ENCODE data around the gene EIF4E2.
"Not testable (repeated sequence)": the region's sequence is repeated elsewhere in the genome, so short reads cannot be mapped to it uniquely, and the experiment has no call there.

EIF4E2 gene

GRCh38 chr2:232570481-232570880, 20.0 kb downstream of the EIF4E2 start:
- not testable (repeated sequence) for DNase-seq

DNA sequence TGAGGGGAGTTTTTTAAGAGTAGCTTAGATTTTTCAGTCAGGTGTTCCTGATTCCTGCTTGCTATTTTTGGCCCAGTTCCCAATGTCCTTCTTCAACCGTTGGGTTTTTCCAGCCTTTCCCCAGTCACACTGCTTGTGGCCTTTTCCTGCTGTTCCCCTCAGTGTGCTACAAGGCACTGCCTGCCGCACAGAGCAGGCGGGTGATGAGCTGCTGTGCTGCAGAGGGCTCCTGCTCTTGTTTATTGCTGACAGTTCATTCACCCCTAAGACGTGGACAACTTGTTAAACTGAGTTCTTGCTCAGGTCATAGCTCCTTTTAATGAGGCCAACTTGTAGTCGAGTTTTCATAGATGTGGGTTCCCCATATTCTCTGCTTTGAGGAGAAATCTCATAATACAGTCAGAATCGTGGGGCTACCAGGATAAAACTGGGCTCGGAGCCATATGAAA, 20.6 kb downstream of the EIF4E2 start:
- no peak for DNase-seq

DNA sequence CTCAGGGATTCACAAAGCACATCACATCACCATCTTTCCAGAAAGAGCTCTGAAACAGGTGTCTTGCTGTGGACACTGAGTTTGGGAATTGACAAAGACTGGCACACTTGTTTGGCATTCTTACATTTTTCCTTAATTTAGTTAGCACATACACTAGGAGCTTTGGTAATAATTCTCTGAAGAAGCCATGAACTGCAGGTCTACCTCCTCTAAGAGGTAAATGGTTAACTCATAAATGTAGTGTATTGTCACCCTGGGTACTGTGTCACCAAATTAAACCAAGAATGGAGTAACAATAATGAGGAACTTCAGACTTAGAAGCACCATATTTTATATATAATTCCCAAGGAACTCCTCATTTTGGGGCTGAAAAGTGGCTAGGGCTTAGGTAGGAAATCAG, 22.6 kb downstream of the EIF4E2 start:
- DNase-seq, result no peak

- DNase-seq, result no peak
Observed at GRCh38 chr2:232573771-232574435, 23.4 kb downstream of the EIF4E2 start.

DNA sequence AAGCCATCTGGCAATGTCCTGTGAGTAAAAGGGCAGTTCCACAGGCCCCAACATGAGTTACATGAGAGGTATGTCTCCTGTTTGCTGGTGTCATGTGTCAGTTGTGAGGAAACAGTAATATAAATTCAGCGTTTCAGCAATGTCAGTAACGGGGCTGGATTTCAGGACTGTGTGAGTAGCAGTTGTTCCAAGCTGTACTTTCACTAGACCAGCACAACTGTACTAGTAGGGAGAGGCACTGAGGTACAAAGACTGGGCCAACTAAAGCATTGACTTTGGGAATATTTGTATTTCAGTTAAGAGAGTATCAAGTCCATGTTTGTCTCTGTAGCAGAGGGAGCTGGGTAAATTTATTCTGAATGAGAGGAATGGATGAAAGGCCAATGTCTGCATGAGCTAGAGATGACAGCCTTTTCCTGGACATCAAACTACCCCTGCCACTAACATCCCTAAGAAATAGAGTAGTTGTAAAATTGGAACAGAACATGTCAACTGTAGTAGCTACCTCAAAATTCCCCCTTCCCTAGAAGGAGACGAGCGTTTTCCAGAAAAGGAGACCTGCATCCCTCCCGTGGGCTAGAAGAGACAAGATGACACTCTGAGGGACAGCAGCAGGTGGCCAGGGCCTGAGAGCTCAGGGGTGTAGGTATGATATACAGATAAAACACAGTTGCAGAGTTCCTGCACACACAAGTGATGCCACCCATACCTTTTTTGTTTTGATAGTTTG, 24.4 kb downstream of the EIF4E2 start:
- no peak for DNase-seq

GRCh38 chr2:232575404-232575746, 24.9 kb downstream of the EIF4E2 start:
- no peak for DNase-seq

DNA sequence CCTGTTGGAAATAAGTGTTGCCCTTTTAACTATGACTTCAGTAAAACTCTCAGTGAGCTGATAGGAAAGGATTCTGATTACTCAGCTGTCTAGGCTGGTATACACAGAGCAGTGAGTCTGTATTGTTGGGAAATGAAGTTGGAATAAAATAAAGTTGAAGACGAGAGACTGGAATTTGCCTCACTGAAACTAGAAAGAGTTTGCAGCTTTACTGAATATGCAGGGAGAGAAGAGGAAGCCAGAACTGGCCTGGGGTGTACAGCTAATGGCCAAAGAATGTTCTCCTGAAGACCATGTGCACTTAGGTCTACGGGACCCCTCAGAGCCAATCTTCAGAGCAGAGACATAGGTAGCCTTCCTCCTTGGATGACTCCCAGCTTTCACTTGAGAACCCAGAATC, 26.5 kb downstream of the EIF4E2 start:
- DNase-seq, result no peak

DNA sequence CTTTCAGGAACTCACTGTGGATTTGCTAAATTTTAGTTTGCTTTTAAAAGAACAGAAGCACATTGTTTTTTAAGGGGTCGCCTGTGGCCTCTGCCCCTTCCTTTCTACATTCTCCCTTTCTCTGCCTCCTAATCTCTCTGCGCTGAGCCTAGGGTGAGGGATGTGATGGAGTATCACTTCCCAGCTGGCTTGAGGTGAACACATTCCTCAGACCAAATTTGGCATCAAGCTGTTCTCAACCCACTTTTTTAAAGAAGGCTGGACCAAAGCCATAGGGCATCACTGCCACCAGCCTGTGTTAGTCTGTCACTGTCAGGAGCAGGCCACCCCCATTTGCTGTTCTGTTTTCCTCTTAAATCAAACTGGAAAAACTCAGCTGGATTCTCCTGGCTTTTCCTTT, 27.4 kb downstream of the EIF4E2 start:
- no peak for DNase-seq

GRCh38 chr2:232578626-232579025, 28.1 kb downstream of the EIF4E2 start:
- DNase-seq, result no peak

DNA sequence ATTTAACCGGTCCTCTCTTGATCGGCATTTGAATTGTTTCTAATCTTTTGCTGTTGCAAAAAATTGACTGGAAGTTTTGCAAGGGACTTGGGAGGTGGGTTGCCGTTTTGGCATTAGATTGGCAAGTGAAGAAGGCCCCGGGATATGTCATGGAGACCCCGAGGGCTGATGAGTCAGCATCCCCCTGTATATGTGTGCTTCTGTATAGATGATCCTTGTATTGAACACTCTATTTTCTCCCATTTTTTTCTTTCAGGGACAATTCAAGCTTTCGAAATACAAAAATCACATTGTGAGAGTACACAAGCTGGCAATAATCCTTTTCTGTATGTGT, 30.1 kb downstream of the EIF4E2 start:
- DNase-seq, result no peak

DNA sequence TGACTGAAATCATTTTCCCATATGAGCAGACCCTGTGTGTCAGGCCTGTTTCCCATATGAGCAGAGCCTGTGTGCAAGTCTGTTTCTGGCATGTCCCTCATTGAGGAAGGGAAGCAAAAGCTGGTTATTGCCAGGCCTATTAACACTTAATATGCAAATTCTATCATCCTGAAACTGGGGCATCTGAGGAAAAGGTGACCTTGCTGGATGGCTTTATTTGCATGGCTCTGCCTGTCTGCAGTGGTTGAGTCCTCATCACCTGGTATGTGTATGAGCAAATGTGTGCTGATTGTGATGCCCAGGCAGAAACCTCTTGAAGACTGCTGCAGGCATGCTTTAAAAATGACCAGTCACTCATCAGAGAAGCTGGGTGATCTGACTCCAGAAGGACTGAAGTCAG, 31.2 kb downstream of the EIF4E2 start:
- DNase-seq, result no peak

- DNase-seq, result no peak
Observed at GRCh38 chr2:232584238-232584637, 33.7 kb downstream of the EIF4E2 start.

DNA sequence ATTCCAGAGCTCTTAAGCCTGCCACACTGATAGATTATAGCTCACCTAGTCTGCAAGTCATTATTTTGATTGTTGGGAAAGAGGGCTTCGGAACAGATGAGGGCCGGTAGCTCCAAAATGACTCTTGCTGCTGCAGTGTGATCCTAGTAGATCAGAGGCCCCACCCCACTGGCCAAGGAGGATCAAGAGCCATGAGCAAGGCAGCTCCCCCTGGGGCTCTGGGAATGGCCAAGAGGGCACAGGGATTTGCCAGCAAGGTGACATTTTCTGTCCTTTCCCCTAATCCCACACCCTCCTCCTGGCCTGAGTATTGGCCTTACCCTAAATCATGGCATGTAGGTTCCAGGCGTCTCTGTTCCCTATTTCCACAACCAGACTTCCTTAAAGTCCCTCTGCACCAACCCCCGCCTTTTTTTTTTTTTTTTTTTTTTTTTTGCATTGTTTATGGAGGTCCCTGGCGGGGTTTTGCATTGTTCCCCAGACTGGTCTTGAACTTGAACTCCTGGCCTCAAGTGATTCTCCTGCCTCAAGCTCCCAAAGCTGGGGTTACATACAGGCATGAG, 36.5 kb downstream of the EIF4E2 start:
- no peak for DNase-seq

DNA sequence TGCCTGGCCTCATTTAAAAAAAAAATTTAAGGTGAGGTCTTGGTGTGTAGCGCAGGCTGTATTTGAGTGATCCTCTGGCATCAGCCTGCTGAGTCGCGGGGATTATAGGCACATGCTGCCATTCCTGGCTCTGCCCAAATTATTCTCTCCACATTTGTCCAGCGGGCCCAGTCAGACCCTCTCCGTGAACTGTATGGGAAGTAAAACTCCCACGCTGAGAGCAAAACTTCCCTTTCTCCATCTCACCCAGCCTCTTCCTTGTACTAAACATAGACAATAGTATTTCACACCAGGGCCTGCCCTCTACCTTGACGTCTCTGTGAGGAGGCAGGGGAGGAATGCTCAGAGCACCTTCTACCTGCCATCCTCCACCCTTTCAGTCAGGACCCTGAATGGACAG, 37.0 kb downstream of the EIF4E2 start:
- no peak for DNase-seq

- DNase-seq, result no peak
Observed at GRCh38 chr2:232588031-232588430, 37.5 kb downstream of the EIF4E2 start.

- DNase-seq, result no peak
Observed at GRCh38 chr2:232588680-232589585, 38.4 kb downstream of the EIF4E2 start.

- DNase-seq, result peak; percentile 24
Observed at GRCh38 chr2:232592772-232593395, 42.4 kb downstream of the EIF4E2 start.

- no peak for DNase-seq
Observed at GRCh38 chr2:232593982-232594381, 43.5 kb downstream of the EIF4E2 start.

DNA sequence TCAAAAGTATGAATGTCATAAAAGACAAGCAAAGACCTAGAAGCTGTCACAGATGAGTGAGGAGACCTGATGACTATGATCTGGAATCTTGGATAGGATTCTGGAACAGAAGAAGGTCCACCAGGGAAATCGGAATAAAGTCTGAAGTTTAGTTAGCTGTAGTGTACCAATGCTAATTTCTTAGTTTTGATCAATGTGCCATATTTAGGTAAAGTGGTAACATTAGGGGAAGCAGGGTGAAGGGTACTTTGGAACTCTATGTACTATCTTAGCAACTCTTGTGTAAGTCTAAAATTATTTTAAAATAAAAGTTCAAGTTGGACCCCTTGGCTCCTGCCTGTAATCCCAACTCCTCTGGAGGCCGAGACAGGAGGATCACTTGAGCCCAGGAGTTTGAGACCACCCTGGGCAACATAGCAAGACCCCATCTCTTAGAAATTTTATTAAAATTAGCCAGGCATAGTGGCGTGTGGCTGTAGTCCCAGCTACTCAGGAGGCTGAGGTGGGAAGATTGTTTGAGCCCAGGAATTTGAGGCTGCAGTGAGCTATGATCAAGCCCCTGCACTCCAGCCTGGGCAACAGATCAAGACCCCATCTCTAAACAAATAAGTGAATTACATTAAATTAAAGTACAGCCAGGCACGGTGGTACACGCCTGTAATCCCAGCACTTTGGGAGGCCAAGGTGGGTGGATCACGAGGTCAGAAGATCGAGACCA, 47.0 kb downstream of the EIF4E2 start:
- no peak for DNase-seq

DNA sequence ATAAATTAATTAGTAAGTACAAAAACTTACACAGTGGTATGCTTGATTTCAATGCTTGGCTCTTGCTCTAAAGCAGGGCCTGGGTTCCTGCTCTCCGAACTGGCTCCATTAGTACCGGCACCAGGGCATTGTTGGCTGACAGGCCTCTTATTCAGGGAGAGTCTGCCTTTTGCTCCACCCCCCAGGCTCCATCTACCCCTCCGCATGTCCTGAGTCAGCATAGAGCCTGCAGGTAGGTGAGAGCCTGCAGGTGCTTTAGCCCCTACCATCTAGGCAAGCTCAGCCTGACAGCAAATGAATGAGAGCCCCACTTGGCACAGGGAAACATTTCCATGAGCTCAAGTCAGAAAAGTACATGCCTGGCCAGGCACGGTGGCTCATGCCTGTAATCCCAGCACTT, 47.8 kb downstream of the EIF4E2 start:
- no peak for DNase-seq

DNA sequence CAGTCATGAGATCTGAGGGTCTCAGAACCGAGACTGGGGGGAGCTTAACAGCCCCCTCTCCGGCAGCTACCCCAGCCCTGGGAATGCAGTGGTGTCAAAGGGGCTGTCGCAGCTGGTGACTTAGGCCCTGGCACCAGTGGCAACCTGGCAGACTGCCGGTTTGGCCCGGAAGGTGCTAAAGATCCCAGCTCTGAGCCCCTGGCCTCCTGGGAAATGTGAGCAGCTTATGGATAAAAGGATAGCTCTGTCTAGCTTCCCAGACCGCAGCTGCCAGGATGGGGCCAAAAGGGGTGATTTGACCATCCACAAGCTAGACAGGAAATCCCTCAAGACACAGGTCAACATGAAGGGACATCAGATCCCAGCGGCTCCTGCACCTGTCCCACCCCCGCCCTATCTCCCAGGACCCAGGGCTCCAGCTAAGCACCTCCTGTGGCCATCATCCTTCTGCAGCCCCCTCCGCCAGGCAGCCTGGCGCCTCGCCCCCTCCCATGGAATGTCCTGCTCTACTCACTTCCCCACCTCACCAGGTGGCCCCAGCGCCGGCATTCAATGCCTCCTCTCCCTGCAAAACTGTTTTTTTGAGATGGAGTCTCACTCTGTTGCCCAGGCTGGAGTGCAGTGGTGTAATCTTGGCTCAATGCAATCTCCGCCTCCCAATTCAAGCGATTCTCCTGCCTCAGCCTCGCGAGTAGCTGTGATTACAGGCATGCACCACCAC, 49.7 kb downstream of the EIF4E2 start:
- no peak for DNase-seq

DNA sequence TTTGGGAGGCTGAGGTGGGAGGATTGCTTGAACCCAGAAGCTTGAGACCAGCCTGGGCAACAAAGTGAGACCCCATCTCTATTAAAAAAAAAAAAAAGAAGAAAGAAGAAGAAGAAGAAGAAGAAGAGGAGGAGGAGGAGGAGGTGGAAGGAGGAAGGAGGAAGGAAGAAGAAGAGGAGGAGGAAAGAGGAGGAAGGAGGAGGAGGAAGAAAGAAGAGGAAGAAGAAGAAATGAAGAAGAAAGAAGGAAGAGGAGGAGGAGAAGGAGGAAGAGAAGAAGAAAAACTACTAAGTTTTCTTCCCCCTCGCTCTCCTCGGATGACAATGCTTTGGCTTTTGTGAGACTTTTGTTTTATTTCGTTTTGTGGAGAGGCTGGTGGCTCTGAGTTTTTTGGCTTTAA, 52.8 kb downstream of the EIF4E2 start:
- no peak for DNase-seq
